ENCODE results near the gene PMS1. TPM values are rescaled to one million over a fixed set of nuclear protein-coding genes. Genes with fewer than 3 reads are reported as not detected.
"Not testable (repeated sequence)": the region's sequence is repeated elsewhere in the genome, so short reads cannot be mapped to it uniquely, and the experiment has no call there.

PMS1 gene
- 18.2 and 19.3 TPM in 2 replicates for total RNA-seq (2014; rRNA removed; shearing (Covaris generic))
- polyA plus RNA-seq (2015; cell fraction: cytosol; rRNA removed), result 17.2 and 18.6 TPM in 2 replicates
- 39.4 and 40.4 TPM in 2 replicates for polyA plus RNA-seq (2015; cell fraction: nucleus; rRNA removed)

- peak; percentile 95 for DNase-seq (ENCODE audit: low read depth)
Observed at GRCh38 chr2:189783927-189784867, at the start of gene PMS1, which contains the start of gene ORMDL1. TSS of gene PMS1 (plus strand) at chr2:189784450. CDS start at chr2:189791810, 7,360 bp downstream. TSS of gene ORMDL1 (minus strand) at chr2:189784339. CDS start at chr2:189782595, 1,744 bp downstream.

- peak; percentile 19 for DNase-seq (ENCODE audit: low read depth)
Observed at GRCh38 chr2:189751080-189751658, 33.1 kb upstream of the PMS1 start.

GRCh38 chr2:189756311-189756952, 27.8 kb upstream of the PMS1 start:
- no peak for DNase-seq (ENCODE audit: low read depth)

- DNase-seq (ENCODE audit: low read depth), result not testable (repeated sequence)
Observed at GRCh38 chr2:189760154-189760553, 24.1 kb upstream of the PMS1 start.

GRCh38 chr2:189762229-189762550, 22.1 kb upstream of the PMS1 start:
- DNase-seq (ENCODE audit: low read depth), result no peak

- peak; percentile 94 for DNase-seq (ENCODE audit: low read depth)
Observed at GRCh38 chr2:189762551-189763298, 21.5 kb upstream of the PMS1 start, which contains the start of gene OSGEPL1. TSS of gene OSGEPL1 (minus strand) at chr2:189762792. CDS start at chr2:189761640, 1,152 bp downstream.

- DNase-seq (ENCODE audit: low read depth), result no peak
Observed at GRCh38 chr2:189763908-189764661, 20.2 kb upstream of the PMS1 start.

GRCh38 chr2:189770590-189771322, 13.5 kb upstream of the PMS1 start:
- no peak for DNase-seq (ENCODE audit: low read depth)

- DNase-seq (ENCODE audit: low read depth), result no peak
Observed at GRCh38 chr2:189772212-189772611, 12.0 kb upstream of the PMS1 start.

GRCh38 chr2:189782221-189782671, 2.0 kb upstream of the PMS1 start:
- no peak for DNase-seq (ENCODE audit: low read depth)

GRCh38 chr2:189783451-189783926, 761 bp upstream of the PMS1 start:
- DNase-seq (ENCODE audit: low read depth), result no peak

- DNase-seq (ENCODE audit: low read depth), result no peak
Observed at GRCh38 chr2:189791338-189792042, 7.2 kb downstream of the PMS1 start.

- DNase-seq (ENCODE audit: low read depth), result no peak
Observed at GRCh38 chr2:189794310-189794709, 10.1 kb downstream of the PMS1 start.

GRCh38 chr2:189797902-189798301, 13.7 kb downstream of the PMS1 start:
- DNase-seq (ENCODE audit: low read depth), result no peak

GRCh38 chr2:189798312-189799029, 14.2 kb downstream of the PMS1 start:
- peak; percentile 37 for DNase-seq (ENCODE audit: low read depth)

GRCh38 chr2:189799030-189799331, 14.7 kb downstream of the PMS1 start:
- DNase-seq (ENCODE audit: low read depth), result no peak

- peak; percentile 78 for DNase-seq (ENCODE audit: low read depth)
Observed at GRCh38 chr2:189799531-189799930, 15.3 kb downstream of the PMS1 start.

GRCh38 chr2:189802396-189802912, 18.2 kb downstream of the PMS1 start:
- no peak for DNase-seq (ENCODE audit: low read depth)

Data from HT1080 (cell line).